ENCODE data around the gene FAAP100. TPM values are rescaled to one million over a fixed set of nuclear protein-coding genes. Genes with fewer than 3 reads are reported as not detected.

FAAP100 gene, protein sequence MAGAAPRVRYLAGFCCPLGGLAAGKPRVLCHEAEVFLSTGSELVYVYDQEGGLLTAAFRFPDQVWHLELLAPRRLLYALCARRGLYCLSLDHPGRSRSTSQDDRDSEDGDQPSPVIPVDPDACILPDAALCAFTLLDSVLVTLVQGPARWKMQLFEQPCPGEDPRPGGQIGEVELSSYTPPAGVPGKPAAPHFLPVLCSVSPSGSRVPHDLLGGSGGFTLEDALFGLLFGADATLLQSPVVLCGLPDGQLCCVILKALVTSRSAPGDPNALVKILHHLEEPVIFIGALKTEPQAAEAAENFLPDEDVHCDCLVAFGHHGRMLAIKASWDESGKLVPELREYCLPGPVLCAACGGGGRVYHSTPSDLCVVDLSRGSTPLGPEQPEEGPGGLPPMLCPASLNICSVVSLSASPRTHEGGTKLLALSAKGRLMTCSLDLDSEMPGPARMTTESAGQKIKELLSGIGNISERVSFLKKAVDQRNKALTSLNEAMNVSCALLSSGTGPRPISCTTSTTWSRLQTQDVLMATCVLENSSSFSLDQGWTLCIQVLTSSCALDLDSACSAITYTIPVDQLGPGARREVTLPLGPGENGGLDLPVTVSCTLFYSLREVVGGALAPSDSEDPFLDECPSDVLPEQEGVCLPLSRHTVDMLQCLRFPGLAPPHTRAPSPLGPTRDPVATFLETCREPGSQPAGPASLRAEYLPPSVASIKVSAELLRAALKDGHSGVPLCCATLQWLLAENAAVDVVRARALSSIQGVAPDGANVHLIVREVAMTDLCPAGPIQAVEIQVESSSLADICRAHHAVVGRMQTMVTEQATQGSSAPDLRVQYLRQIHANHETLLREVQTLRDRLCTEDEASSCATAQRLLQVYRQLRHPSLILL
- 10.1 and 12.9 TPM in 2 replicates for total RNA-seq

DNA sequence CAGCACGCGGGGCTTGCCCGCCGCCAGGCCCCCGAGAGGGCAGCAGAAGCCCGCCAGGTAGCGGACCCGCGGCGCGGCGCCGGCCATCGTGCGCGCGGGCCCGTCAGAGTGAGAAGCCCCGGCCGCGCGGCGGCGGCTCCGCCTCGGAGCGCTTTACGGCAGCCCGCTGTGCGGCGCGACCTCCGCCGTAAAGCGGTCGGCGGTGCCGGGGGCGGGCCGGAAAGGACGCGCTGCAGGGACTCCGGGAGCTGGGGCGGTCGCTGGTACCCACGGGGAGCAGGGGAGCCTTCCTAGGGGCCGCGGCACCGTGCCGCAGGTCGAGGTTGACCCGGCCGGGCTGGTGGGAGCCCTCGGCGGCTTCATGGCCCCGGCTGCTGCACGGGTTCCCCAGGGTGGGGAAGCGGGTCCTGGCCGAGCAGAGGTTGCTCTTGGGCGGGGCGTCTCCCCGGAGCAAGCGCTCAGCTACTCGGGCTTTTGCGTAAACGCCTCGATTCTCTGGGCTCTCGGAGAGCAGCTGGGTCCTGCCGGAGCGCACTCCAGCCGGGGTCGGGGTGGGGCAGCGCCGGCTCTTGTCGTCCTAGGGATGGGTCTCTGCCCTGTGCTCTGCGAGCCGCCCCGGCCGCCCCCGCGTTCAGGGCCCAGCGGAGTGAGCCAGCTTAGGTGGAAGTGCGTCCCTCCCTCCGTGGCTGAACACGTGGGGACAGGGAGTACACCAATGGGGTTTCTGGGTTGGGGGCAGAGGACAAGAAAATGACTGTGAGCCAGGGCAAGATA is at the start of gene FAAP100:
TSS of gene FAAP100 (minus strand) at position 110 of the 774 bp plus-strand sequence. CDS start at position 87, 23 bp downstream.

DNA sequence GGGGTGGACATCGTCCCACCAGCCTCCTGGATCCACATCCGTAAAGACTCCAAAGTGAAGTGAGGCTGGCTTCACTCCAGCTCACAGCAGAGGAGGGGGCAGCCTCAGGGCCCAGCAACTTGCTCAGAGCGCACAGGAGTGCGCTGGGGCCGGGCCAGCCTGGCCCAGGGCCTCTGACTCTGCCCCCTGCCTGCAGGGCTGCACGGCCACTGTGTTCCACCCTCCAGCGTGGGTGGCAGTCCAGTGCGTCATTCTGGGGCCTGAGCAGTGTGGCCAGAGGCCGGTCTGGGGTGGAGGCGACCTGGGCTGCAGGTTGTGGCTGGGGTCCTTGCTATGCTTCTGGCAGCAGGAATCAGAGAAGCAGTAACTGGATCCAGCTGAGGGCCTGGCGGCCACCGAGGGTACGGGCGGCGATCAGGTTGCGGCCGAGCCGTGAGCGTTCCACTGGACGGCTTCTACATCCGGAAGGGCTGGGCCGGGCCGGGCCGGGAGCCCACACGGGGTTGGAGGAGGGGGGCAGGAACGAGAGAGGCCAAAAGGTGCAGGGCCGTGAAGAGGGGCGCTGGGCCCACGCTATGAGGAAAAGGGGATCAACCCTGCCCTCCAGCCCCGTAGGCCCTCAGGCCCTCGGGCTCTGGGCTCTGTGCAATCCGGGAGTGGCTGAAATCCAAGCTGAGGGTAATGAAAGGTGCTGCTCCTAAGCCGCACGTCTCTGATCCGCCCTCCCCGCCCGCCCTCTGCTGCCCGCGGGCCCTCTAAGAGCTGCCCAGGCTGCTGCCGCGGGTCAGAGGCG is 24.4 kb downstream of the FAAP100 start, which contains the start of gene FSCN2:
TSS of gene FSCN2 (plus strand) at position 787 of the 793 bp plus-strand sequence. CDS start 155 bp downstream, outside the sequence.

DNA sequence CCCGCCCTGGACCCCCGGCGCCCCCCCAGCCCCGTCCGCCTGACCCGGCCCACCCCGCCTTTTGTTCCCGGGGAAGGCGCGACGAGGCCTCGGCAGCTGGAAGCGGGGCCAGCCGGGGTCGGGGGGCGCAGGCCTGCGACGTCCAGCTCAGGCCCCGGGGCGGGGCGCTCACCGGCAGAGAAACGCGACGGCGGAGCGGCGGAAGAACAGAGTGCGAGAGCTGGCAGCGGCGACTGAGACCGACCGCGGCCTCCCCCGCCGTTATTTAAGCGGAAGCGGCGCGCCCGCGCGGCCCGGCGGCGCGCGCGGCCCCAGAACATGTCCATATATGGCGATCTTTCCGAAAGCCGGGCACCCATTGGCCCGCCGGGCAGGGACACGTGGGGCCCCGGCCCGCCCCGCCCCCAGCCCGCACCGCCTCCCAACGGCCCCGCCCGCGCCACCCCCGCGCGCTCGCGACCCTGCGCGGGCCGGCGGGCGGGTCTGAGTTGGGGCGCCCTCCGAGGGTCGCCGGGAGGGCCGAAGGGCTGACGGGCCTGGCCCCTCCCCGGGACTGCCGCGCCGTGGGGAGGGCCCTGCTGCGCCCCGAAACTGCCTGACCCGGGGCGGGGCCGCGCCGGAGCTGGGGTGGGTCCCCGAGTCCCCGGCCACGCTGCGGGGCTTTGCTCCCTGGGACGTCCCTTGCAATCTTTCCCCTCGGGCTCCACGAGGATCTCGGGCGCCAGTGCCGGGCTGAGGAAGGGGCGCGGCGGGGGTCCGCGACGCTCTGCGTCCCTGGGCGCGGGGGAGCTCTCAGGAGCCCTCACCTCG is 39.4 kb downstream of the FAAP100 start, which contains the start of gene ACTG1:
TSS of gene ACTG1 (minus strand) at position 238 of the 810 bp plus-strand sequence. CDS start 445 bp downstream, outside the sequence.

Other genes with a start within 250 kb of the FAAP100 start
- 4.4 and 5.1 TPM in 2 replicates for gene BAHCC1, start 156.9 kb downstream of the FAAP100 start, total RNA-seq
- gene ACTG1, start 39.6 kb downstream of the FAAP100 start, total RNA-seq, result 4,208 and 4,624 TPM in 2 replicates
- gene FSCN2, start 24.0 kb downstream of the FAAP100 start, total RNA-seq, result 1.7 and 2.8 TPM in 2 replicates
- gene NPLOC4, start 84.8 kb upstream of the FAAP100 start, total RNA-seq, result 40.7 and 58.6 TPM in 2 replicates
- gene TSPAN10, start 84.8 kb upstream of the FAAP100 start, total RNA-seq, result 0.86 and 3.3 TPM in 2 replicates
- gene PDE6G, start 104.2 kb upstream of the FAAP100 start, total RNA-seq, result not detected in 2 replicates
- 37.0 and 39.0 TPM in 2 replicates for gene OXLD1, start 114.3 kb upstream of the FAAP100 start, total RNA-seq
- gene CCDC137, start 114.4 kb upstream of the FAAP100 start, total RNA-seq, result 6.5 and 7.5 TPM in 2 replicates
- gene ARL16, start 131.4 kb upstream of the FAAP100 start, total RNA-seq, result 21.5 and 34.0 TPM in 2 replicates
- 57.4 and 64.3 TPM in 2 replicates for gene HGS, start 131.7 kb upstream of the FAAP100 start, total RNA-seq
- gene MRPL12, start 151.0 kb upstream of the FAAP100 start, total RNA-seq, result 3.5 and 7.6 TPM in 2 replicates
- 2.7 and 5.4 TPM in 2 replicates for gene SLC25A10, start 159.9 kb upstream of the FAAP100 start, total RNA-seq